Lung microvascular endothelial cell (primary cell): ENCODE data around the gene RIC1. TPM values are rescaled to one million over a fixed set of nuclear protein-coding genes. Genes with fewer than 3 reads are reported as not detected.
A peak's percentile ranks its signal among the peaks of the same experiment; 100 is the strongest.
"Not testable (repeated sequence)": the region's sequence is repeated elsewhere in the genome, so short reads cannot be mapped to it uniquely, and the experiment has no call there.

Experiments used
- DNase-seq, 2 donors: peaks; one replicate each; pipeline versions ENCODE4 v3.0.0 to v3.0.0-alpha.2; 2010; ENCODE audit warnings: low read depth in 2 of 2
- total RNA-seq: library from RNA; depleted of rRNA; stranded (reverse); fragments of >200 nt; gene quantifications from 2 replicates; pipeline ENCODE4 v1.2.1, GENCODE V29; 2014

The RIC1 gene
- total RNA-seq, 1 donor from 2014 or later = 29.8 TPM

DNA sequence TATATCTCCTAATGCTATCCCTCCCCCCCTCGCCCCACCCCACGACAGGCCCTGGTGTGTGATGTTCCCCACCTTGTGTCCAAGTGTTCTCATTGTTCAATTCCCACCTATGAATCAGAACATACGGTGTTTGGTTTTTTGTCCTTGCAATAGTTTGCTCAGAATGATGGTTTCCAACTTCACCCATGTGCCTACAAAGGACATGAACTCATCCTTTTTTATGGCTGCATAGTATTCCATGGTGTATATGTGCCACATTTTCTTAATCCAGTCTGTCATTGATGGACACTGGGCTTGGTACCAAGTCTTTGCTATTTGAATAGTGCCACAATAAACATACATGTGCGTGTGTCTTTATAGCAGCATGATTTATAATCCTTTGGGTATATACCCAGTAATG is 93.8 kb downstream of the RIC1 start:
- not testable (repeated sequence) for DNase-seq

DNA sequence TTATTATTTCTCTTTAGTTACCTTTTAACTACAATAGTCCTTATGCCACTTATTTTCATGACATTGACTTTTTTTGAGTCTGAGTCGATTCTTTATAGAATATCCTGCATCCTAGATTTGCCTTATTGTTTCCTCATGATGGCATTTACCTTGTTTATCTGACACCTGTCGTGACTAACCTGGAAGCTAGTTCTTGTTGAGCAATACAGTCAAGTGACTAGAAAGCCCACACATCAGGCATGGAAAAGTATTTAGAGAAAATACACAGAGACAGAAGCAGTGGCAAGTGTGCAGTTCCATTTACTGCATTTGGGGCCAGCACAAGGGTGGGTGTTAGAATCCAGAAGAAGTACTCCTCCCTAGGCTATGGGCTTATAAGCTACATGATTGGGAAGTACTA is 106.2 kb downstream of the RIC1 start:
- DNase-seq = no peak

DNA sequence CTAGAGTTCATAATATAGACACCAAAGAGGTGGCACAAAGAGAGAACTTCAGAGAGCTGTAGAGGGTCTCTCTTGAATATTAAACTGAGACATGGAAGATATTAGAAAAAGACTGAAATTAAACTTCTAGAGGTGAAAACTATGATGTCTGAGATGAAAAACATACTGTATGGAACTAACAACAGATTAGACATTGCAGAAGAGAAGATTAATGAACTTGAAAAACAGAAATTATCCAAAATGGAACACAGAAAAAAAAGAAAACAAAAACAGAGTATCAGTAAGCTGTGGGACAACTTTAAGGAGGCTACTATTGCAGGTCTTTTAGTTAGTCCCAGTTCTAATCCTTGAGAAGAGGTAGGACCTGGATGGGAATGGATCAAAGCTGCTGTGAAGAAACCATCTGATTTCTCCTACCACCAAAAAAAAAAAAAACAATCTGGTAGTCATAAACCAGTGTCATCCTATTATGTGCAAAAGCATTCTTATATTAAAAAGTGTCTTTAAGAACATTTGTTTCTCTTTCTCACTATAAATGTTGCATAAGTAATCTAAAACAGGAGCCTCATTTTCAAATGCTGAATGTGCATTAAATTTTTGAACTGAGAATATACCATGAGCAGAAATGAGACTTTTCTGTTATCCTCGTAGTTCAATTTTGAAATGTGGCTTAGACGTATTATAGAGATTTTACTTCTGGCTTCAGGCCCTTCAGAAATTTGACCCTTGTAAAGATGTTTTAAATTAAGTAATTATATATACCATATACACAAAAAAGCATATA is 107.8 kb downstream of the RIC1 start:
- DNase-seq = no peak

DNA sequence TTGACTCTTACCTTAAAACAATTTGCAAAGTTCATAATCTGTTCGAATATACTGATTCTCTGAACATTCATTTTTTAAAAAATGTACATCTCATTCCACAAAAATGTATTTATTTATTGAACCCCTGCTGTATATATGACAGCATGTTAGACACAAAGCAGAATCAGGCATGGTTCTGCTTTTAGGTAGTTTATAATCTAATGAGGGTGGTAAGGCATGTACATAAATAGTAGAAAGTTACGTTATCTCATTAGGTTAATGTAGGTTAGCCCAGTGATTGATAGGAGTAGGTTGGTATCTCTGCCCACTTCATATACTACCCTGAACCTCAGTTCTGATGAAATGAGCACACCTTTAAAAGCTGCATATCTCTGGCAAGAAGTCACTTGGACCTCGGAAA is 114.2 kb downstream of the RIC1 start:
- no peak for DNase-seq

DNA sequence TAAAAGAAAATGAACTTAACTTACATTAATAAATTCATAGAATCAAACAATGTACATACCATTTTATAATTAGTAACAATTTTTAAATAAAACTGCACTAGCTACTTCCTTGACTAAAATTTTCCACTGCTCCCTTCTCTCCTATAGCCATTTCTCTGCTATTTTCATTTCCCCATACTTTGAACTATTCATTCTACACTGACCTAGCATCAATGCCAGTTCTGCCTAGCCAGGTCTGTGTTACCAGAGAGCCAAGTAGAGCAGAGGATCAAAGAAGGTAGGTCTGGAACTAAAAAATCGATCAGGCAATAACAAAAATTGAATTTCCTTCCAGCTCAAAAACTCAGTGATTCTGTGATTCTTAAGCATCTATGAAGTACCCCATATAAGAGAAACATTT is 119.5 kb downstream of the RIC1 start:
- no peak for DNase-seq

DNA sequence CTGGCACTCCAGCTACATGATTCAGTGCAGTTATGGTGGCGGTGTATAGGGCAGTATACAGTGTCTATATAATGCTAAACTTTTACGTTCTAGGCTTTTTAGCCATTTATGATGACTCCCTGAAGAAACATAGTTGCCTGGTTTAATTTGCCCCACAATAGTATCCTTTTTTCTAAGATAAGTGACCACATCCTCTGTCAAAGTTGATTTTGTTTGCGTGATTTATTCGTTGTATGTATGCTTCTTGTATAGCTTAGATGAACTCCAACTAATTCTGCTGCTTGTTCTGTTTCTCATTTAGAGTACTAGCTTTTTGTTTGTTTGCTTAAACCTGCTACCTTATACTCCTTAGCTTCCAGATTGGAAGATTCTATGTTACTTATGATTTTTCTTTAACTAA is 120.4 kb downstream of the RIC1 start:
- DNase-seq = no peak

DNA sequence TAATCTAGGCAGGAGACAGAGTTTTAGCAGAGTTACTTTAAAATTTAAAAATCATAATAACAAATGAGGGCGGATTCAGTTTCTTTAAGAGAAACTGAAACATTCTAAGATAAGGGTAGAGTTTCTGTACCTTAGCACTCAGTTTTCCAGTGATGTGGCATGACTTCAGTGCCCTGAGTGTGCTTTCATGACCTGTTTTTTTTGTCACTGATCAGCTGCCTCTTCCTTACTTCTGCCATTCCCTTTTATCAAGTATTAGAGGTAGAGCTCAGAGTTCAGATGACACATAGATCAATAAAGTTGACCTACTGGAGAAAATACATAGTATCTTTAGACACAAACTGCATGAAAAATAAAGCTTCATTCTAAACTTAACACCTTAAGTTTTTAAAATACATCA is 121.7 kb downstream of the RIC1 start:
- DNase-seq = no peak

DNA sequence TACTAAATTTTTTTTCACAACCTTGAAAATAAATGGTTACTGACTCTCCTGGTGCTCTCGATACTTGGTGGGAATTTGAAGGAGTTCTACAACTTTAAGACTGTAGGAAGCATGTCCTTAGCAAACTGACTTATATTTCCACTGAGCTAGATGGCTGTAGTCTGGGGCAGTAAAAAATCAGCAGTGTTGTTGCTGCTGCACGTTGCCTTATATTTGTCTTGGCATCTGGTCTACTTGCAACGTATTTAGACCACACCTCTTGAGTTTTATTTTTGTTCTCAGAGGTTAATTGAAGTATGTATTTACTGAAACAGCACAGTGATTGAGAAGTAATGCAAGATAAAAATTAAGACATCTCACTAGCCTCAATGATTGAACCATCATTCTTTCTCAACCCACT is 127.7 kb downstream of the RIC1 start:
- DNase-seq = peak in 1 of 2 donors; percentile 4

DNA sequence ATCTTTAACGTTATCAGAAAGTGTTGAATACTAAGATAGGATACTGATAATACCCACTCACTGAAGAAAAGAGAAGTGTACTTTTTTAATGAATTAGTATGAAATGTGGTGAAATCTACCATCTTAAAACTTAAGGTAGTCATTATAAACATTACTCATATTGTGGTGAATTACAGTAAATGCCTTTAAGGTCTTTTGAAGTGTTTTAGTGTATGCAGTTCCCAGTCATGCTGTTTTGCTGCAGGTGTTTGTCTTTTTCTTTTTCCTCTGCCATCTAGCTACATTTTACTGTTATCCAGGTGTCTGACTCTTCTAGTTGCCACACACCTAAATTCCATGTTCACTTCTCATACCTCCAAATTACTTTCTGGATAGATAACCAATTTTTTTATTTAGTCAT is 131.4 kb downstream of the RIC1 start:
- no peak for DNase-seq

DNA sequence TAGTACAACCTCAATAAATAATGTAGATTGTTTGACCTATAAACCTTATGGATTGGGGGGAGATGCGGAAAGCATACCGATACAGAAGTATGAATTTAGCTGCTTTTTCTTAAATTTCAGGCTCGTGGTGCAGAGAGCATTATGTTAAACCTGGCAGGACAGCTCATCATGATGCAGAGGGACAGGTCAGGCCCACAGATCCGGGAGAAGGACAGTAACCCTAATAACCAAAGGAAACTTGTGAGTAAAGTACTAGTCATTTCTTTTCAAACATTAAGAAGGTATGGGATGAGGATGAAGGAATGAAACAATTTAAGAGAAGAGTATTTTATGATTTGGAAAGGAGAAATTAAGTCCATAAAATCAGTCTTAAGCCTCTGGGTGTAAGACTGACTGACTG is 133.5 kb downstream of the RIC1 start:
- DNase-seq = no peak

DNA sequence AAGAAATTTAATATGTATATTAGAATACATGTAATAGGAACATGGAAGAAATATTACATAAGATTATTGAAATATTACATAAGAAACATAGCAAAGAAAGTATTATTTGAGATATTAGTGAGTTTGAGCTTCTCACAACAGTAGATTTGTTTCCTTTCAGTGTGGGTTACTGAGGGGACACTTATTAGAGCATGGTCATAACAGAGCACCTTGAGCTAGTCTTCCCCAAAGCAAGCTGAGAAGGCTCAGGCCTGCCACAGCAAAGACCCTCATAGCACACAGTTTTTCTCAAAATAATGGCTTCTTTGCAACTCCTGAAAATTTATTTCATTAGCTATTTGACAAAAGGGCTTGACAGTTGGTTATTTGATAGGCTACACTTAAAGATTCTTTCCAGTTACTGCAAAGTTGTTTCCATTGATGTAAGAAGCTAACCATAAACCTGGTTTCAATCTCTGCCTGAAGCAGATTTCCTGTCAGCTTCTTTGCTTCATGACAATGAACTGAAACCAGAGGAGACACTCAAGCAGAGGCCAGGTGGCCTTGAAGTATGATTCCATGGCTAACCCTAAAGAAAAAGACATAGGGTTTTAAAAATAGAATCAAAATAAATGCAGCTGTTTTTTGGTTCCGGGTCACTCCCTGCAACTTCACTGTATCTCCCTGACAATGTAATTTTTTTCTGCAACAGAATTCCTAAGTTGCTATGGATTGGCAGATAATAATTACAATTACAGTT is 135.4 kb downstream of the RIC1 start:
- DNase-seq = no peak

DNA sequence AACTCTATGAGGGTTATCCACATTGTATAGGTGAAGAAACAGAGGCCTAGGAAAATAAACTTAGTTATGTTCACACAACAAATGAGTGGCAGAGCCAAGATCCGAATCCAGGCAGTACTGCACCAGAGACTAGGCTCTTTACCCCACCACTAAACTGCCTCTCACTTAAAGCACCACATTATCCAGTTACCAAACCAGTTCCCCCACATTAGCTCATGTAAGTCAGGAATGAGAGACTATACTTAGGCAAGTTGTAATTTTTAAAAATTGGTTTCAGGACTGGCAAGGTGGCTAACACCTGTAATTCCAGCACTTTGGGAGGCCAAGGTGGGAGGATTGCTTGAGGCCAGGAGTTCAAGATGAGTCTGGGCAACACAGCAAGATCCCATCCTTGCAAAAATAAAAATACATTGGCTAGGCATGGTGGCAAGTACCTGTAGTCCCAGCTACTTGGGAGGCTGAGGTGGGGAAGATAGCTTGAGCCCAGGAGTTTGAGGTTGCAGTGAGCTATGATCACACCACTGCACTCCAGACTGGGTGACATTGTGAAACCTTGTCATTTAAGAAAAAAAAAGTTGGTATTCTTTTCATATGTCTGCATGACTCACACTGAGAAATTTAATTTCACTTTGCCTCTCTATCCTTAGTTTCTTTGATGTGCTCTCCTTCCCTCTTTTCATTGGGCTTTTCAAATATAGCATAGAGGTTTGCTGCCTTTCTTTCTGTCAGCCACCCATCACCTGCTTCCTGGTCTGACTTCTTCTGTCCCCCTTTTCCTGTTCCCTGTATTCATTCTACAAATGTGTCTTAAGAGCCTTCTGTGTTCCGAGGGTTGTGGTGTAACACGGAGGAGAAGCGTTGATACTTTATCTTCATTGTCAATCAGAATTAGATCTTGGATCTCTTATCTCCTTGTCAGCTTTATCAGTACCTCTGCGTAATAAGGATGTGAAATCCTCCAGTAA is 139.3 kb downstream of the RIC1 start:
- no peak for DNase-seq

DNA sequence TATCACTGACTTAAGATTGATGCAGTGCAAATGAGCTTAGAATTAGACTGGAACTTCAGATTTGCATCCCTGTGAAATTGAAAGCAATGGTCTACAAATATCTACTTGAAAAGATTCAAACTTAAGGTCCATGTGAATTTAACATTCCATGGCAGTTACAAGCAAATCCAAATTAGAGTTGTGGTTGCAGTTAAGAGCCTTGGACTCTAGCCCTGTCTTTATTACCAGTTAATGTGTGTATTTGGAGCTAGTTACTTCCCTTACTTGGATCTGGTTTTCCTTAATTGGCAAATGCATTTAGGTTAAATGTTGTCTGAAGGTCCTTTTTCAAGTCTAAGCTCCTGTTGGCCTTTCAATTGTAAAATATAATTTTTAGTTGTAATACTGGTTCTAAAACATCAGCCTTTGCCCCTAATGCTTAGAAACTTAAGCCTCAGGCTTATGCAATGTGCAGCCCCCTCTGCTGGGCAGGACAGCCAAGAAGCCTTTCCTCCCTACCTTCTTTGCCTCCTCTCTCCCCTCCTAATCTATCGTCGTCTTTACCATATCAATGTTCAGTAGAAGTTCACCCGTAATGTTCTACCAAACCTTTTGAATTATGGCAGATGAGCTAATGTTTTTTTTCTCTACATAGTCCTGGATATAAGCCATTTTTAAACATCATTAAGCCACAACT is 144.6 kb downstream of the RIC1 start:
- no peak for DNase-seq

DNA sequence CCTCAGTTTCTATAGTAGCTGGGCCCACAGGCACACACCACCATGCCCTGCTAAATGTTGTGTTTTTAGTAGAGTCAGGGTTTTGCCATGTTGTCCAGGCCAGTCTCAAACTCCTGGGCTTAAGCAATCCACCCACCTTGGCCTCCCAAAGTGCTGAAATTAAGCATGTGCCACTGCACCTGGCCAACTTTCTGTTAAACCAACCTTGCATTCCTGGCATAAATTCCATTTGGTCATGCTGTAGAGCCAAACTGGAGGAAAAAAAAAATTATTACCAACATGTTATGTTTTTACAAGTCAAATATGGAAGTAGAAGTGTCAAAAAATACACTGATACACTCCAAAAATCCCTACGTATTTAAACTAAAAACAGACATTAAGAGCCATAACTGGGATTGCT is 149.9 kb downstream of the RIC1 start:
- DNase-seq = no peak

DNA sequence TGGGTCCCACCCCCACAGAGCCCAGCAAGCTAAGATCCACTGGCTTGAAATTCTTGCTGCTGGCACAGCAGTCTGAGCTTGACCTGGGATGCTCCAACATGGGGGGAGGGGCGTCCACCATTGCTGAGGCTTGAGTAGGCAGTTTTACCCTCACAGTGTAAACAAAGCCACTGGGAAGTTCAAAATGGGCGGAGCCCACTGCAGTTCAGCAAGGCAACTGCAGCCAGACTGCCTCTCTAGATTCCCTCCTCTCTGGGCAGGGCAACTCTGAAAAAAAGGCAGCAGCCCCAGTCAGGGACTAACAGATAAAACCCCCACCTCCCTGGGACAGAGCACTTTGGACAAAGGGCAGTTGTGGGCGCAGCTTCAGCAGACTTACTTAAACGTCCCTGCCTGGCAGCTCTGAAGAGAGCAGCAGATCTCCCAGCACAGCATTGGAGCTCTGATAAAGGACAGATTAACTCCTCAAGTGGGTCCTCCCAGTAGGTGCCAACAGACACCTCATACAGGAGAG is 150.9 kb downstream of the RIC1 start:
- DNase-seq = not testable (repeated sequence)

DNA sequence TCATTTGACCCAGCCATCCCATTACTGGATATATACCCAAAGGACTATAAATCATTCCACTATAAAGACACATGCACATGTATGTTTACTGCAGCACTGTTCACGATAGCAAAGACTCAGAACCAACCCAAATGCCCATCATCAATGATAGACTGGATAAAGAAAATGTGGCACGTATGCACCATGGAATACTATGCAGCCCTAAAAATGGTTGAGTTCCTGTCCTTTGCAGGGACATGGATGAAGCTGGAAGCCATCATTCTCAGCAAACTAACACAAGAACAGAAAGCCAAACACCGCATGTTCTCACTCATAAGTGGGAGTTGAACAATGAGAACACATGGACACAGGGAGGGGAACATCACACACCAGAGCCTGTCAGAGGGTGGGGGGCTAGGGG is 154.5 kb downstream of the RIC1 start:
- not testable (repeated sequence) for DNase-seq

DNA sequence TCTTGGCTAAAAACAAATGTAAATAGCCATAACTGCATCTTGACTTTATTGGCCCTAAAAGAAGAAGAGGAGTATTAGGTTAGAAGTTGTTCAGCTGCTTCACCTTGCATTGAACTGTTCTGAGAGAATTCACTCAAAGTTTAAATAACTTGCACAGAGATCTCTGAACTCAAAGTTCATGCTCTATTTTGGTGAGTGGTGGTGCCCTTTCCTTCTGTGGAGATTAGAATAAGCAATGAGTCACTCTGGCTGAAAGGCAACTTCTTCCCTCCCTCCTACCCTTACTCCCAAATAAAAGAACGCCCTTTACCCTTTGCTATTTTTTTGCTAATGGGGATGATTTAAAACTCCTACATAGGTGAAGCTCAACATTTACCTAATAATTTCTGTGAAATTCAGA is 155.1 kb downstream of the RIC1 start:
- no peak for DNase-seq

DNA sequence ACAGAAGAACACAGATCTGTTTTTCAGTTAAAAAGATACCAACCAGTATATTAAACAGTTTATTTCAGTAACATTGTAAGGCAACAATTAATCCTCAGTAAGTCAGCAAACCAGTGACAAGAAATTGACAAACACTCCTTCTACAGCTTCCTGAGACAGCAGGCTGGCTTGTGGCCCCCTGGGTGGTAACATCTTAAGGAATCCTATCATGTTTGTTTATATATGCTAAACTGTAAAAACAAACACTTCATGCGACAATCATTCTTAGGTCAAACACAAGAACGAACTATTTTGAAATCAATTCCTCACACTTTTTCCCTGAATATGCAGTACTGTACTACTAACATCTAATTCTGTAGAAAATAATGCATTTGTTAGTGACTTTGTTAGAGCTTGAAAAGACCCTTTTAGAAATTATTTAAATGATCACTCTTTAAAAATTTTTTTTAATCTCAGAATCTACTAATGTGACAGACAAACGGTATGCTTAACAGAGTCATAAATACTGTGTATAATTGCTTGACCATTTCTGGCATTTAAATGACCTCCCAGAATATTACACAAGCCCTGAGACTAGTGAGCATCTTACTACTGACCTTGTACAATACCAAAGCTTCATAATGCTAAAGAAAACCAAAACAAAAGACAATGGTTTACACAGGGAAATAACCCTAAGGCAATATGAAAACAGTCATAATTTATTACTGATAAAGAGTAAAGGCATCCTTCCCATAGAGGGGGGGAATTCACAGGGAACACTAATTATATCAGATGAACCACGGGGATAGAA is 155.8 kb downstream of the RIC1 start:
- no peak for DNase-seq

DNA sequence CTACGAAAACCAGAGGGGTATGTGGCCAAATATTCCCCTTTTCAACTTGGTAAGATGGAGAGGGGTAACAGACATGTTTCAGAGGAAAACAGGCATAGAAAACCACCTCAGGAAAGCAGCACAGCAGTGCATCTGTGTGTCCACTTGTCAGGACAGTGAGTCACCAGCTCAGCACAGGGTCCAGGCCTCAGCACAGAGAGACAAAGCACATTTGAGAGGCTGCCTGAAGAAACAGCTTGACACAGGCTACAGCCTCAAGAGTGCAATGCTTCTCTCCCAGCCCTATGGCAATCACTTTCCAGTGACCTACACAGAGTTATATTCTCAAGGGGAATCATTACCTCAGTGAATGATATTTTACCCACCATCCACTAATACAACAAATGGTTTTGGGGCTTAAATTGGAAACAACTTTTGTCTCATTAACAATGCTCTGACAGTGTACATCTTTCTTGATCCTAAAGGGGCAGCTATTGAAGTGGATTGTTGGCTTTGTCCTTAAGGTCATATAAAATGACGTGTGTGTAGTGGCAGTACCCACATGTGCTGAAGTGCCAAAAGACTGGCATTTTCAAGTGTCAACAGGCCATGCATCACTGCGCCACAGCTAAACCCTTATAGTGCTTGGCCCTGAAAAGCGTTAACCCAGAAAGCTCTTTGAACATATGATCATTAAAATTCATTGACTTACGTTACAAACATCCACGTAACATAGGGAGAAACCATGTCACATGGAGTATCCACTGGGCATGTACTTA is 157.6 kb downstream of the RIC1 start:
- peak; percentile 41 to 77 for DNase-seq

DNA sequence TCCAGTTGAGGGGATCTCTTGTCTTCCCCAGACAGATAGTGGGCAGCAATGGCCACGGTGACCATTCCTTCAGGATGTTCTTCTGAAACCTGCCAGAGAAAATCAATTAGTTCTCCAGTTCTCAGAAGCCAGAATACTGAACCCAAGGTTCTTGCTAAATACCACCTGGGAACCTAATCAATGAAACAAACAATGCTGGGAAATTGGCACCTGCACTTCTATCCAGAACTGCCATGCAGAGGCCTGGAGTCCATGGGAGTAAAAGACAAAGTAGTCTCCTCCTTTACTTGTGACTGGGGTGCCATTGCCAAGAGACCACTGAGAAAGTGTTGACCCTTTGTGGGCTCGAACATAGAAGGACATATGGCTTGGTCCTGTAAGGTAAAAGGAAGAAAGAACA is 158.3 kb downstream of the RIC1 start:
- DNase-seq = no peak
